ENCODE results near the gene FAM83F. TPM values are rescaled to one million over a fixed set of nuclear protein-coding genes. Genes with fewer than 3 reads are reported as not detected.

FAM83F gene
- total RNA-seq, 1 donor from 2014 or later: 1.4 TPM

- no peak overlapping the region for H3K4me3 ChIP-seq
- intact Hi-C loops (cut with DNase I): no loop called here
- ATAC-seq (no peak), DNase-seq (no peak)
- no peak overlapping the region for H3K27ac ChIP-seq
- H3K9me3 ChIP-seq: no peaks in the 10 kb centered on the region
- H3K27me3 ChIP-seq (ENCODE audit: low read depth): peaks cover 11% of the 10 kb centered on the region
- H3K36me3 ChIP-seq: no peaks in the 10 kb centered on the region
- no peak for TF ChIP-seq CTCF (IDR thresholded peaks at IDR 0.05)
- no peaks in the 10 kb centered on the region for H3K4me1 ChIP-seq
Measured at GRCh38 chr22:40015358-40015976, 20.7 kb downstream of the FAM83F start.

GRCh38 chr22:40018051-40018450, 23.3 kb downstream of the FAM83F start:
- no peak overlapping the region for H3K4me3 ChIP-seq
- DNase-seq (no peak), ATAC-seq (no peak)
- no peaks in the 10 kb centered on the region for H3K4me1 ChIP-seq
- no peak overlapping the region for H3K27ac ChIP-seq
- H3K9me3 ChIP-seq: no peaks in the 10 kb centered on the region
- H3K27me3 ChIP-seq (ENCODE audit: low read depth): no peaks in the 10 kb centered on the region
- no peaks in the 10 kb centered on the region for H3K36me3 ChIP-seq
- TF ChIP-seq CTCF (IDR thresholded peaks at IDR 0.05): no peak
- intact Hi-C loops (cut with DNase I): no loop called here

- DNase-seq (no peak), ATAC-seq (no peak)
- H3K36me3 ChIP-seq: no peaks in the 10 kb centered on the region
- intact Hi-C loops (cut with DNase I): no loop called here
- peaks cover 8% of the 10 kb centered on the region for H3K27me3 ChIP-seq (ENCODE audit: low read depth)
- H3K4me1 ChIP-seq: no peaks in the 10 kb centered on the region
- H3K9me3 ChIP-seq: no peaks in the 10 kb centered on the region
- H3K4me3 ChIP-seq: no peak overlapping the region
- H3K27ac ChIP-seq: no peak overlapping the region
- no peak for TF ChIP-seq CTCF (IDR thresholded peaks at IDR 0.05)
Measured at GRCh38 chr22:40019100-40019499, 24.3 kb downstream of the FAM83F start.

GRCh38 chr22:40020956-40021355, 26.2 kb downstream of the FAM83F start:
- no peak for TF ChIP-seq CTCF (IDR thresholded peaks at IDR 0.05)
- DNase-seq (no peak), ATAC-seq (no peak)
- H3K27me3 ChIP-seq (ENCODE audit: low read depth): peaks cover 11% of the 10 kb centered on the region
- H3K27ac ChIP-seq: no peak overlapping the region
- peaks cover 6% of the 10 kb centered on the region for H3K4me1 ChIP-seq
- no peaks in the 10 kb centered on the region for H3K9me3 ChIP-seq
- no peaks in the 10 kb centered on the region for H3K36me3 ChIP-seq
- intact Hi-C loops (cut with DNase I): no loop called here
- no peak overlapping the region for H3K4me3 ChIP-seq

GRCh38 chr22:40021401-40022000, 26.7 kb downstream of the FAM83F start:
- Histone ChIP-seq H3K27me3 (ENCODE audit: low read depth) (peaks cover 11% of the 10 kb centered on the region), H3K27ac (no peak overlapping the region), H3K4me3 (no peak overlapping the region), H3K36me3 (no peaks in the 10 kb centered on the region), H3K4me1 (peaks cover 6% of the 10 kb centered on the region), H3K9me3 (no peaks in the 10 kb centered on the region)
- intact Hi-C loops (cut with DNase I): no loop called here
- ATAC-seq: no peak
- no peak for DNase-seq
- no peak for TF ChIP-seq CTCF (IDR thresholded peaks at IDR 0.05)
